GM18505 (cell line): Measurements from ENCODE around the gene CHN2.

Experiments
- ATAC-seq: cut with Tn5 transposase; IDR thresholded peaks from one replicate; pipeline ENCODE4 v1.9.1; 2021; ENCODE audit not compliant: unreplicated experiment
- POLR2A ChIP-seq: IDR thresholded peaks from 4 replicates; pipeline ENCODE4 v1.6.1; 2011; ENCODE audit warnings: borderline replicate concordance; ENCODE audit not compliant: insufficient read depth, insufficient read length; ENCODE audit errors: extremely low read depth

CHN2 gene

DNA sequence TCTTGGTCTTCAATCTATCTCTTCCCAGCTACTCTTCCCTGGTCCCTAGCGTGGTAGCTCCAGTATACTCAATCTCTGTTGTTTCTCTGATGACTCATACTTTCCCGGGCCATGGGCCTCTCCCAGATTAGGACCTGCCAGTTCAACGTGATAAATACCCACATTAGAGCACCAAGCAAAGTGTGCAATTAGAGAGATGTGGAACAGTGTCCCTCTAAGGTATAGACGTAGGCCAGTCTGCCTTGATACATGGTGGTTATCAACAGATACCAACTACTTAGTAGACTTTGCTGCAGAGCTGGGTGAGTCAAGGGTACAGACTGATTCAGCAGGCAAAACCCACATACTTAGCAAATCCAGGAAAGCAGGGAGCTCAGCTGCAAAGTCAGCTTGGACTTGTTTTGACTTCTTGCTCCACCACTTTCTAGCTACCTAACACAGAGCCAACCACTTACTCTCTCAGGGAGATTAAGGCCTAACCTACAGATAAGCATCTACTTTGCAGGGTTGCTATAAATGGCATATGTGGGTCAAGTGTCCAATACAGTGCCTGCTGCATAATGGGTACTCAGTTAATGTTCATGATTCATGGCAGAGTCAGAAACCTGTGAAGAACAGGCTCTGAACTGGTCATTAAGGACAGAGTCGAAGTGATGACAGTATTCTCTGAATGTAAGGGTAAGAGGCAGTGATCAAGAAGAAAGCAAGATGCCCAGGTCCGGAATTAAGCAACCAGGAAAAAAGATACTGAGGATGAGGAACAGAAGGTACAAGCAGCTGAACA is 176.1 kb downstream of the CHN2 start:
- ATAC-seq: no peak
- TF ChIP-seq POLR2A: no peak

- no peak for TF ChIP-seq POLR2A
- no peak for ATAC-seq
Measured at GRCh38 chr7:29371472-29371871, 176.9 kb downstream of the CHN2 start.

DNA sequence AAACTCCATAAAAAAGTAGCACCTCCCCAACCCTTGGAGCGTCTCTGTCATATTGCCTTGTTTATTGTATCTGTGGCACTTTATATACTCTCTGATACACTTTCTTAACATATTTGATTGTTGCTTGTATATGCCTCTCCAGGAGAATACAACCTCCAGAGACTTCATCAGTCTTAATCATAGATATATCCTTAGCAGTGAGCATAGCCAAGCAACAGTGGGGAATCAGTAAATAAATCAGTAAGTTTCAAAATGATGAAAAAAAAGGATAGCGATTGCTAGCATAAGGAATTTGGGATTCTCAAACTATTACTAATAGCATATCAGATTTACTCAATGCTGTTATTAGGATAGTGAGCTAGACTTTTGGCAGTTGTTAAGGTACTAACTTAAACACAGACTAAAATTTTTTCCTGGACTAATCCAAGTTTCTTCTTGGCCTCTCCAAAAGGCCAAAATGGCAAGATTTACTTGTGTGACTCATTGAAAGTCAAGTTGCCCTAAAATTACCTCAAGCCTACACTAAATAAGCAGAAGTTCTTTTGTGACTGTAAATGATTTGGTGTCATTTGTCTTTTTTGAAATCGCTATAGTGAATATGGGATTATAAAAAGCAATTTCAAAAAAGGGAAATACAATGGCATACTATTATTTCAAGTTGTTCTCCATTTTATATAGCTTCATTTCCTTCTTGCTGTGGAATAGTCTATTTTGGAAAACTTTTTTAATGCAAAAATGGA is 177.9 kb downstream of the CHN2 start:
- TF ChIP-seq POLR2A: no peak
- ATAC-seq: no peak

DNA sequence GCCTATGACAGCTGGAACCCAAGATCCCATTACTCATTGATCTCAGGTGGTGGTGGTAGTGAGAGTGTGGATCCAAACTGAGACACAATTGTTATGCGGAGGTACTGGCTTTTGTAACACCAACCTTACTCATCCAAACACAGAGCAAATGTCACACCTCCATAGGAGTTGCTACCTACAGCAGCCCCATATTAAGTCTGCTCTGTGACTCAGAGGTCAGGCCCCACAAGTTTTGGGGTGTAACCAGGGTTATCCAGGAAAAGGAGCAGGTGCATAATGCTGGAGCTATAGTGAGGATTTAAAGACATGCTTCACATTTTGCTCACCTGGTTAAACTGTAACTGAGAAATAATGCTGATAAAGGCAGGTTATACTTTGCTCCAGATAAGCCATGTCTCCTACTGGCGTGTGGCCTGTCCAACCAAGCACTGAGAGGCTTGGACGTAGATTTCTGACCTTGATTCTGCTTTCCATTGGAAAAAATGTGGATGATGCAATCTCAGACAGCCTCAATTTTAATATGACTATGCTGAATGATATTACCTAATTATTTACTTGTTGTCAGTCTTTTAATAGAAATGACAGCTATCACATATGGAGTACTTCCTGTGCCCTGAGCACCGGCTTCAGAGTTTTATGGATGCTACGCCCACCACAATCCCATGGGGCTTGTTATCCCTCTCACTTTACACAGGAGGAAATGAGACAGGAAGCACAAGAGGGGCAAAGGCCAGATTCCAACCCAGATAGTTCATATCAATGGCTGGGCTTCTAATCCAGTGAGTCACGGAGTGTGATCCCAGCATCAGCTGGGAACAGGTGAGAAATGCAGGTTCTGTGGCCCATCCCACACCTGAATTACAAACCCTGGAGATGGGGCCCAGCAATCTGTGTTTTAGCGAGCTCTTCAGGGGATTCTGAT is 181.3 kb downstream of the CHN2 start:
- ATAC-seq: no peak

GRCh38 chr7:29377718-29378117 is 183.1 kb downstream of the CHN2 start:
- TF ChIP-seq POLR2A: no peak
- ATAC-seq: no peak

More for the DNA sequence above, 181.3 kb downstream of the CHN2 start:
- TF ChIP-seq POLR2A: no peak

DNA sequence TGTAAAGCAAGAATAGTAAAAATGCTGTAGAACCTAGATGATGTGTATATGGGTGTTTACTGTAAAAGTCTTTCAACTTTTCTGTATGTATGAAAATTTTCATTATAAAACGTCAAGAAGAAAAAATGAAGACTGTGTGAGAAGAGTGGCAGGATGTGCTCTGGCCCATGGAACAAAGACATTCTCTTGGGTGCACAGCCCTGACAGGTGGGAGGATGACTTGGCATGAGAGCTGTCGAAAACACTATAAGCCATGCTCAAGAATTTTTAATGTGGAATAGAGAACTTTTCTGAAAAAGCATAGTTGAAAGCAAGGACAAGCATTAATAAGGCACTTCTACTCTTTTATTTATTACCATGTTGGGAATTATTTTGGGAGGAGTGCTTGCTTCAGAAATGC is 185.0 kb downstream of the CHN2 start:
- no peak for ATAC-seq
- TF ChIP-seq POLR2A: no peak

DNA sequence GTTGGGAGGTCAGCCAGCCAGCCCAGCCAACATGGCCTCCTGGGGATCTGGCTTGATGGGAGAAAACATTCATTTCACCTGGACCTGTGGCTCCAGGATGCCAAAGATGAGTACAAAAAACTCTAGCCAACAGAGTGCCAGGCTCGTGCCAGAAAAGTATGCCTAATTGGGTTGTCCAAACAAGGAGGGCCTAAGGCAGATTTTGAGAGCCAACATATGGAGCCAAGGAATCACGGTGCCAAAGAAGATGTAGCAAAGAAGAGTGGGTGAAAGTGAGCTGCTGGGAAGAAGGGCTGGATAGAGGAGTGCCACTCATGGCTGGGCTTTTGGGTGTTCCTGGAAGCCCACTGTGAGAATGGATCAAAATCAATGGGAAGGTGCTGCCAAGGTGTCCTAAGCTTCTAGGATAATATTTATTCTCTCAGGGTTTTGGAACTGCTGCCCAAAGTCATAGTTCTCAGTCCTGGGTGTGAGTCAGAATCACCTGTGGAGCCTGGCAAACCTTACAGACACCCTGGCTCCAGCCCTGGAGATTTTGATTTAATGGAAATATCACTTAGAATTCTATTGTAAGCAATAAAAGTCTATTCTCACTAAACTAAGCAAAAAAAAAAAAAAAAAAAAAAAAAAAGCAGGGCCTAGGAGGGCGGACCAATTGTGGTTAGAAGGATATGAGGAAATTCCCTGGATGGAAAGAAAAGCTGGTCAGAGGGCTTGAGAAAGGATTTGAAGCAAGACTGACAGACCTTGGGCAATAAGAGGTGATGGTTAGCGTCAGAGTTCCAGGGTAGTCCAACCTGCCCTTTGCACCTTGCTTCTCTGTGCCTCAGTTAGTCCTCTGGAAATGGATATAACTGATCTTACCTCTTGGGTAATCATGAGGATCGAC is 186.9 kb downstream of the CHN2 start:
- TF ChIP-seq POLR2A: no peak

GRCh38 chr7:29384277-29384676 is 189.7 kb downstream of the CHN2 start:
- TF ChIP-seq POLR2A: no peak
- no peak for ATAC-seq

More for the DNA sequence above, 186.9 kb downstream of the CHN2 start:
- ATAC-seq: no peak

- no peak for ATAC-seq
- TF ChIP-seq POLR2A: no peak
Measured at GRCh38 chr7:29385214-29385814, 190.7 kb downstream of the CHN2 start.

DNA sequence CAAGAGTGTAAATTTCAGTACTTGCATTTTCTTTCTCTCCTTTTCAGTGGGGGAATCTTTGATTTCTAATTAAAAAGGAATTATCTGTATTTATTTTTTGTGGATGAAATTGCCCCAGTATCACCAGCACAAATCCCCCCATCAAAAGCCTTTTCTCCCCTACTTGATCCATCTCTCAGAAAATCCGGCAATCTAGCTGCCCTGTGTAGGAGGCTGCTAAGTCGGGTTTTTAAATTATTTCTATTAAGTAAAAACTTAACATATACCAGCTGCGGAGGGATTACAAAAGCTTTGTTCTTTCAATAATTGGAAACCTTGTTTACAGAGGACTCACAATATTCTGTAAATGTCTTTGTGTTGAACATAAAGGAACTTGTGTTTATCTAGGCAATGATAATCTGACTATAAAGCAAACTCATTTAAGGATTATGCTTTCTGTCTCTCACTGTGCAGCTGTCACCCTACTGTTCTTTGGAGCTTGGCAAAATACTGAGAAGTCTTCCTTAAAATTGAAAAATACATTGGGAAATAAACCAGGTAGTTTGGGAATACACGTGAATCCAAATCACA is 191.7 kb downstream of the CHN2 start:
- ATAC-seq: no peak
- TF ChIP-seq POLR2A: no peak

DNA sequence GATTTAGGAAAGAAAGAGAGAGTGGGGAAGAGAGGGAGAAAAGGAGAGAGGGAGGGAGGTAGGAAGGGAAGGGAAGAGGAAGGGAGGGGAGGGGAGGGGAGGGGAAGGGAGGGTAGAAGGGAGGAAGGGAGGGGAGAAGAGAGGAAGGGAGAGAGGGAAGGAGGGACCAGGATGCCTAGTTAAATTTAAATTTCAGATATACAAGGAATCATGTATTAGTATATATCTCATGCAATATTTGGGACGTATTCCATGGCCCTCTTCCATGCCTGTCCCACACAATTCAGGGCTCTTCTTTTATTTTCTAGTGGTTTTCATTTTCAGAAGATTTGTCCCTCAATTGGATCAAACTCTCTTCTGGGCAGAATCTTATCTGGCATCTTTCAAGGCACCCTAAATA is 196.7 kb downstream of the CHN2 start:
- no peak for ATAC-seq
- TF ChIP-seq POLR2A: no peak

DNA sequence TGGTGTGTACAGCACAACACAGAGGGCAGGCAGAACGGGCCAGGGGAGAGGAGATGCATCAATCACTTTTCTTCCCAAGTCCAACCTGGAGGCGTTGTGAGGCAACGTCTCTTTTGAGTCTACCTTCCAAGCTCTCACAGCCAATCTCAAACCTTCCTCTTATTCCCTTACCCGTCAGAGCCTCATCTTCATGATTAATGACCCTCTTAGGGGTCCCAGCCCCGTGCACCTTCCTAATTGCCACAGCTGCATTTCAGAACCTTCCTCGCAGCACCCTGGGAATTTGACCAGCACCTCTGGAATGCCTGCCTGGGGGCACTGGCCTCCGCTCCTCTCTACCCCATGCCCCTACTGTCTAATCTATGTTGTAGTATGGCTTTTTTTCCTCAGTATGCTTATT is 199.7 kb downstream of the CHN2 start:
- no peak for TF ChIP-seq POLR2A
- no peak for ATAC-seq
